H1 (cell line): ENCODE results near the gene PCDHGA1. TPM values are rescaled to one million over a fixed set of nuclear protein-coding genes. Genes with fewer than 3 reads are reported as not detected.

Source experiments
- CTCF ChIA-PET: fragments of 300-600 bp; sonication (Branson Sonifier 250); formaldehyde crosslinking; loops from one replicate; lab custom pipeline; 2021; ENCODE audit not compliant: partially characterized antibody; lab: Charles Lee
- POLR2A ChIA-PET: fragments of 300-600 bp; sonication (Branson Sonifier 250); formaldehyde crosslinking; loops from one replicate; lab custom pipeline; 2021; ENCODE audit warnings: inconsistent platforms; ENCODE audit not compliant: partially characterized antibody; lab: Charles Lee
- DNase-seq, 2 experiments: peaks; one replicate each; pipeline versions ENCODE4 v3.0.0 to v3.0.0-alpha.2; 2010 to 2022; ENCODE audit warnings: low spot score in 2 of 2, low read depth in 1 of 2, mixed read lengths in 1 of 2
- FAIRE-seq: peaks from 2 replicates; lab custom pipeline; 2011; peaks lifted over from hg19 to GRCh38; lab: Jason Lieb, UNC
- H2AFZ ChIP-seq: 2 replicates; pipeline ENCODE4 v1.8.1; 2012; ENCODE audit warnings: low read length, inconsistent platforms
- H2AK5ac ChIP-seq: 2 replicates; pipeline ENCODE4 v1.6.1; 2013; ENCODE audit warnings: low read depth, low read length
- H2BK120ac ChIP-seq: replicated peaks from 2 replicates; pipeline ENCODE3; 2013; ENCODE audit warnings: low read depth, low read length, inconsistent platforms
- H2BK12ac ChIP-seq: 2 replicates; pipeline ENCODE4 v1.6.1; 2013; ENCODE audit warnings: low read depth, low read length
- H2BK15ac ChIP-seq: 2 replicates; pipeline ENCODE4 v1.6.1; 2013; ENCODE audit warnings: low read length
- H2BK20ac ChIP-seq: 2 replicates; pipeline ENCODE4 v1.6.1; 2013; ENCODE audit warnings: low read length
- H2BK5ac ChIP-seq: 2 replicates; pipeline ENCODE4 v1.6.1; 2013; ENCODE audit warnings: low read depth, low read length
- H3K14ac ChIP-seq: 2 replicates; pipeline ENCODE4 v1.6.1; 2013; ENCODE audit warnings: inconsistent platforms; ENCODE audit not compliant: insufficient read length
- H3K18ac ChIP-seq: 2 replicates; pipeline ENCODE4 v1.6.1; 2013; ENCODE audit warnings: low read length; ENCODE audit errors: extremely low read depth
- H3K23ac ChIP-seq: 2 replicates; pipeline ENCODE4 v1.6.1; 2013; ENCODE audit warnings: inconsistent platforms; ENCODE audit not compliant: insufficient read length
- H3K23me2 ChIP-seq: 2 replicates; pipeline ENCODE4 v1.6.1; 2013; ENCODE audit warnings: low read depth, low read length
- H3K27ac ChIP-seq: 2 replicates; pipeline ENCODE4 v1.6.1; 2011; ENCODE audit warnings: low read depth, low read length, inconsistent platforms
- H3K27me3 ChIP-seq, 4 experiments: replicated peaks in 1 of 4; 1 replicate in 1 of 4; 2 replicates in 3 of 4; pipeline versions ENCODE4 v1.6.1 to v1.8.1; 2011 to 2013; ENCODE audit warnings: low read length in 3 of 4, mild to moderate bottlenecking in 3 of 4, inconsistent platforms in 2 of 4, mixed read lengths in 2 of 4, moderate library complexity in 1 of 4; ENCODE audit not compliant: control insufficient read depth in 3 of 4, insufficient read depth in 3 of 4; ENCODE audit errors: extremely low read depth in 1 of 4
- H3K36me3 ChIP-seq, 4 experiments: 2 replicates each; pipeline versions ENCODE4 v1.6.1 to v1.8.1; 2011 to 2013; ENCODE audit warnings: mild to moderate bottlenecking in 4 of 4, low read length in 3 of 4, moderate library complexity in 2 of 4, control low read depth in 1 of 4, inconsistent platforms in 1 of 4; ENCODE audit not compliant: insufficient read depth in 4 of 4, control insufficient read depth in 2 of 4
- H3K4ac ChIP-seq: replicated peaks from 2 replicates; pipeline ENCODE3; 2013; ENCODE audit warnings: low read length, low read depth, mixed read lengths, inconsistent platforms; ENCODE audit not compliant: insufficient read length
- H3K4me1 ChIP-seq, 4 experiments: replicated peaks in 1 of 4; 1 replicate in 1 of 4; 2 replicates in 3 of 4; pipeline versions ENCODE4 v1.6.1 to v1.8.1; 2011 to 2013; ENCODE audit warnings: low read length in 3 of 4, inconsistent platforms in 2 of 4, mixed read lengths in 1 of 4; ENCODE audit not compliant: insufficient read depth in 4 of 4, control insufficient read depth in 3 of 4
- H3K4me2 ChIP-seq, 2 experiments: 2 replicates each; pipeline versions ENCODE4 v1.6.1 to v1.8.1; 2011 to 2013; ENCODE audit warnings: low read depth in 2 of 2, low read length in 2 of 2, control low read depth in 1 of 2, inconsistent platforms in 1 of 2, mild to moderate bottlenecking in 1 of 2; ENCODE audit not compliant: insufficient read depth in 1 of 2
- H3K4me3 ChIP-seq, 4 experiments: fragments of 200-600, 300-600 bp in 1 of 4; sonication (generic), shearing (Covaris generic), sonication (Bioruptor Twin) in 1 of 4; 2 replicates each; pipeline versions ENCODE4 v1.5.1 to v1.8.1; 2011 to 2016; ENCODE audit warnings: low read length in 4 of 4, low read depth in 3 of 4, control low read depth in 2 of 4, inconsistent platforms in 2 of 4, mild to moderate bottlenecking in 2 of 4, mixed read lengths in 1 of 4, moderate library complexity in 1 of 4; ENCODE audit not compliant: insufficient read depth in 2 of 4; ENCODE audit errors: extremely low read depth in 1 of 4
- H3K56ac ChIP-seq: replicated peaks from 2 replicates; pipeline ENCODE3; 2013; ENCODE audit warnings: low read depth, mild to moderate bottlenecking, mixed read lengths, low read length, inconsistent platforms; ENCODE audit not compliant: insufficient read length
- H3K79me1 ChIP-seq: 2 replicates; pipeline ENCODE4 v1.6.1; 2013; ENCODE audit warnings: low read depth, low read length, control low read depth
- H3K79me2 ChIP-seq, 2 experiments: 2 replicates each; pipeline versions ENCODE4 v1.6.1 to v1.8.1; 2012 to 2013; ENCODE audit warnings: low read length in 2 of 2, mild to moderate bottlenecking in 2 of 2, inconsistent platforms in 1 of 2; ENCODE audit not compliant: insufficient read depth in 2 of 2, control insufficient read depth in 1 of 2
- H3K9ac ChIP-seq, 4 experiments: replicated peaks in 1 of 4; 1 replicate in 1 of 4; 2 replicates in 3 of 4; pipeline versions ENCODE4 v1.6.1 to v1.8.1; 2011 to 2013; ENCODE audit warnings: low read depth in 3 of 4, low read length in 3 of 4, control low read depth in 2 of 4, mild to moderate bottlenecking in 2 of 4, moderate library complexity in 2 of 4, inconsistent platforms in 1 of 4; ENCODE audit errors: extremely low read depth in 1 of 4
- H3K9me3 ChIP-seq, 2 experiments: 2 replicates each; pipeline versions ENCODE4 v1.6.1 to v1.8.1; 2012 to 2013; ENCODE audit warnings: mild to moderate bottlenecking in 2 of 2, moderate library complexity in 2 of 2, control low read depth in 1 of 2, inconsistent platforms in 1 of 2, low read depth in 1 of 2, low read length in 1 of 2, mixed read lengths in 1 of 2; ENCODE audit not compliant: insufficient read depth in 2 of 2
- H4K20me1 ChIP-seq, 2 experiments: replicated peaks in 1 of 2; 2 replicates each; pipeline versions ENCODE3 to v1.8.1; 2011 to 2013; ENCODE audit warnings: inconsistent platforms in 2 of 2, low read length in 2 of 2, mild to moderate bottlenecking in 1 of 2; ENCODE audit not compliant: insufficient read depth in 2 of 2, control insufficient read depth in 1 of 2
- H4K5ac ChIP-seq: 2 replicates; pipeline ENCODE4 v1.6.1; 2013; ENCODE audit warnings: low read length, low read depth, mixed read lengths, inconsistent platforms; ENCODE audit not compliant: insufficient read length
- H4K8ac ChIP-seq: 2 replicates; pipeline ENCODE4 v1.8.0; 2013; ENCODE audit warnings: mild to moderate bottlenecking, moderate library complexity, low read length, inconsistent platforms; ENCODE audit not compliant: insufficient read depth; ENCODE audit errors: extremely low read depth
- H4K91ac ChIP-seq: replicated peaks from 2 replicates; pipeline ENCODE3; 2013; ENCODE audit warnings: low read length, mixed read lengths, inconsistent platforms; ENCODE audit not compliant: insufficient read length
- KDM1A ChIP-seq: fragments of 200-600, 300-600 bp; sonication (generic); IDR thresholded peaks from 2 replicates; pipeline ENCODE4 v1.7.1; 2016; ENCODE audit warnings: mild to moderate bottlenecking, low read length, borderline replicate concordance
- RAD21 ChIP-seq, 2 experiments: IDR thresholded peaks in 1 of 2; conservative IDR thresholded peaks in 1 of 2; 2 replicates each; pipeline ENCODE4 v1.6.1; 2011; ENCODE audit warnings: low read depth in 2 of 2, low read length in 2 of 2, improper control_type of control experiment in 1 of 2, inconsistent platforms in 1 of 2, mild to moderate bottlenecking in 1 of 2, moderate library complexity in 1 of 2
- ZNF274 ChIP-seq: IDR thresholded peaks from 2 replicates; pipeline ENCODE4 v1.7.0; 2012; ENCODE audit warnings: low read length, borderline replicate concordance; ENCODE audit errors: extremely low read depth
- WGBS, 2 experiments: shearing (Covaris generic) in 1 of 2; methylation state at CpG; one replicate each; pipeline versions ENCODE4 v1.1.6 to v1.1.7; 2013 to 2015; ENCODE audit warnings: low lambda C conversion rate in 2 of 2, mixed read lengths in 2 of 2, inconsistent platforms in 1 of 2, low coverage in 1 of 2, missing lambda C conversion rate in 1 of 2; ENCODE audit not compliant: insufficient replicate concordance in 2 of 2, insufficient coverage in 1 of 2, insufficient read length in 1 of 2; ENCODE audit errors: extremely low coverage in 1 of 2, missing lambda C conversion rate in 1 of 2; 5-methylcytosine and 5-hydroxymethylcytosine counted together
- polyA plus RNA-seq, 7 experiments: library from polyadenylated mRNA; depleted of rRNA in 3 of 7; stranded (reverse) in 5 of 7; unstranded in 2 of 7; fragments of >200 nt in 5 of 7; fragments of 200-250 nt in 2 of 7; gene quantifications; 1 replicate in 5 of 7; 2 replicates in 1 of 7; 4 replicates in 1 of 7; pipeline versions ENCODE4 v1.2.1 to v1.2.3, GENCODE V29; 2011 to 2013; ENCODE audit warnings: missing spikeins in 2 of 7, mixed read lengths in 2 of 7
- total RNA-seq: library from RNA; stranded (reverse); fragmentation: NEBNext Ultra II Directional; extraction: Animal tissue kit (Norgen Biotek cat#: 25700); gene quantifications from 2 replicates; pipeline ENCODE4 v1.2.1, GENCODE V29; 2021
- TF ChIP-seq, protein P1 (sequence below), 3 experiments: IDR thresholded peaks; 1 replicate in 2 of 3; 2 replicates in 1 of 3; pipeline versions ENCODE4 v1.5.1 to v1.6.1; 2011; ENCODE audit warnings: low read length in 3 of 3, mild to moderate bottlenecking in 3 of 3, inconsistent platforms in 2 of 3, low read depth in 1 of 3, moderate library complexity in 1 of 3; ENCODE audit not compliant: insufficient read depth in 1 of 3; ENCODE audit errors: control extremely low read depth in 1 of 3

The PCDHGA1 gene
- total and polyA plus RNA-seq, 2 of the 8 experiments (the other 6 are each of a cell fraction or from before 2014, with no cell fraction given), result 0.57 to 0.89 TPM

DNA sequence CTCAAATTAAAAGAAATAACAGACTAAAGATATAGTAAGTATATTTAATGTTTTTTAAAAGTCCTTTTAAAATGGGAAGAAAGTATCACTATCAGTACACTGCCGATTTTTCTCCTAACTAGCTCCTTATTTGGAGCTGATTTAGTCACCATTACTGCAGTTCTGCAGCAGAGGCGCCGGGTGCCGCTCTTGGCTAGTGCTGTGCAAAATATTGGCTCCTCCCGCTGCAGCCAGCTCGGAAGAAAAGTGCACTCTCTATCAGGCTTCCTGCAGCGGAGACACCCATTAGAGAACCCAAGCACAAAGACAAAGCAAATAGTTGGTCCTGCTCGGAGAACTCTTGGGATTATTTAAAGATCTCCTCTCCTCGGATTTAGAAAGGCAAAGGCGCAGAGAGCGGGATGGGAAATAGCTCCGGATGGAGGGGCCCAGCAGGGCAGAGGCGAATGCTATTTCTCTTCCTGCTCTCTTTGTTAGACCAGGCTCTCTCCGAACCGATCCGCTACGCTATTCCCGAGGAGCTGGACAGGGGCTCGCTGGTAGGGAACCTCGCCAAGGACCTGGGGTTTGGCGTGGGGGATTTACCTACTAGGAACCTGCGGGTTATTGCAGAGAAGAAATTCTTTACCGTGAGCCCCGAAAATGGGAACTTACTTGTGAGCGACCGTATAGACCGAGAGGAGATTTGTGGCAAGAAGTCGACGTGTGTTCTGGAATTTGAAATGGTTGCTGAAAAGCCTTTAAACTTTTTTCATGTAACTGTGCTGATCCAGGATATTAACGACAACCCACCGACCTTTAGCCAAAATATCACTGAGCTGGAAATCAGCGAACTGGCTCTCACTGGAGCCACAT is 39.9 kb downstream of the PCDHGA1 start, which contains the start of gene PCDHGB3:
Gene PCDHGB3 (plus strand): TSS at position 249 of the 855 bp plus-strand sequence. CDS start 153 bp downstream, at position 402.
- Histone ChIP-seq H3K4me1 (no peaks in the 10 kb centered on the region), H2BK5ac (no peak within 1 kb of the TSS), H2AFZ (no peak within 1 kb of the TSS), H3K4me3 (no peak within 1 kb of the TSS), H4K91ac (no peak within 1 kb of the TSS), H2BK12ac (no peak within 1 kb of the TSS), H3K14ac (no peak within 1 kb of the TSS), H3K9ac (no peak within 1 kb of the TSS), H3K36me3 (peaks cover 0 to 3% (median 0%) of the 10 kb centered on the region in 4 experiments; a peak in 2 of 8 replicates), H3K4me2 (no peak within 1 kb of the TSS), H4K20me1 (no peaks in the 10 kb centered on the region), H2AK5ac (no peak within 1 kb of the TSS), H3K27ac (no peak within 1 kb of the TSS), H2BK20ac (no peak within 1 kb of the TSS), H4K8ac (no peak within 1 kb of the TSS), H3K9me3 (peaks cover 42 to 55% of the 10 kb centered on the region in 2 experiments), H3K56ac (no peak within 1 kb of the TSS), H4K5ac (no peak within 1 kb of the TSS), H3K4ac (no peak within 1 kb of the TSS), H3K23me2 (no peaks in the 10 kb centered on the region), H3K79me2 (no peaks in the 10 kb centered on the region), H3K23ac (no peak within 1 kb of the TSS), H3K79me1 (no peaks in the 10 kb centered on the region), H3K18ac (no peak within 1 kb of the TSS), H2BK15ac (no peak within 1 kb of the TSS), H3K27me3 (no peaks in the 10 kb centered on the region), H2BK120ac (no peak within 1 kb of the TSS)
- POLR2A ChIA-PET, result interaction anchor here (1.1 to 1.6 kb wide), 2 partner anchors 17 to 276 kb away, joined by 3 to 4 read pairs; partner anchors contain the start of genes PCDHB2 and PCDHGB4
- CTCF ChIA-PET, result interaction anchor here (0.6 to 3.7 kb wide), 34 partner anchors 8 to 591 kb away, joined by 3 to 27 read pairs (median 4); partner anchors contain the start of genes PCDHB10, PCDHB14, PCDHB4 and PCDHGA10
- 89% methylated on average over 32 of the region's 32 CpGs; no CpG with 5 or more reads in 1 of the 2 experiments for WGBS, 2 experiments
- TF ChIP-seq, protein P1, sequence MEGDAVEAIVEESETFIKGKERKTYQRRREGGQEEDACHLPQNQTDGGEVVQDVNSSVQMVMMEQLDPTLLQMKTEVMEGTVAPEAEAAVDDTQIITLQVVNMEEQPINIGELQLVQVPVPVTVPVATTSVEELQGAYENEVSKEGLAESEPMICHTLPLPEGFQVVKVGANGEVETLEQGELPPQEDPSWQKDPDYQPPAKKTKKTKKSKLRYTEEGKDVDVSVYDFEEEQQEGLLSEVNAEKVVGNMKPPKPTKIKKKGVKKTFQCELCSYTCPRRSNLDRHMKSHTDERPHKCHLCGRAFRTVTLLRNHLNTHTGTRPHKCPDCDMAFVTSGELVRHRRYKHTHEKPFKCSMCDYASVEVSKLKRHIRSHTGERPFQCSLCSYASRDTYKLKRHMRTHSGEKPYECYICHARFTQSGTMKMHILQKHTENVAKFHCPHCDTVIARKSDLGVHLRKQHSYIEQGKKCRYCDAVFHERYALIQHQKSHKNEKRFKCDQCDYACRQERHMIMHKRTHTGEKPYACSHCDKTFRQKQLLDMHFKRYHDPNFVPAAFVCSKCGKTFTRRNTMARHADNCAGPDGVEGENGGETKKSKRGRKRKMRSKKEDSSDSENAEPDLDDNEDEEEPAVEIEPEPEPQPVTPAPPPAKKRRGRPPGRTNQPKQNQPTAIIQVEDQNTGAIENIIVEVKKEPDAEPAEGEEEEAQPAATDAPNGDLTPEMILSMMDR (IDR thresholded peaks at IDR 0.05; ENCODE audit: control extremely low read depth in 1 of 3, insufficient read depth in 1 of 3, low read depth in 1 of 3, low read length in 3 of 3), result peak; percentile 14 to 28 (median 24); a peak in 3 of 4 replicates
- TF ChIP-seq ZNF274, result no peak
- TF ChIP-seq KDM1A, result no peak
- peak; percentile 43 to 50; a peak in 3 of 4 replicates for TF ChIP-seq RAD21 (IDR thresholded peaks at IDR 0.05 in 1 of 2, conservative IDR thresholded peaks at IDR 0.05 in 1 of 2; ENCODE audit: low read depth in 2 of 2, low read length in 2 of 2)
- no peak for FAIRE-seq
- no peak for DNase-seq
